Colonic mucosa (tissue), 4 donors: ENCODE results near the gene TAP1. TPM values are rescaled to one million over a fixed set of nuclear protein-coding genes. Genes with fewer than 3 reads are reported as not detected.

Experiments
- DNase-seq: peaks from one replicate; pipeline ENCODE4 v3.0.0-alpha.2; 2020
- H3K27ac ChIP-seq: fragments of 200-600 bp; one replicate; pipeline ENCODE4 v1.8.0; 2021
- H3K27me3 ChIP-seq: fragments of 200-600 bp; one replicate; pipeline ENCODE4 v1.8.0; 2021
- H3K36me3 ChIP-seq: fragments of 200-600 bp; one replicate; pipeline ENCODE4 v1.8.0; 2021
- H3K4me1 ChIP-seq: fragments of 200-600 bp; one replicate; pipeline ENCODE4 v1.8.0; 2021; ENCODE audit warnings: mild to moderate bottlenecking
- H3K4me3 ChIP-seq: fragments of 200-600 bp; one replicate; pipeline ENCODE4 v1.8.0; 2021
- H3K9ac ChIP-seq, 2 donors: one replicate each; pipeline ENCODE4 v1.7.0; 2013; ENCODE audit warnings: control low read depth in 2 of 2, low read depth in 2 of 2, low read length in 2 of 2
- H3K9me3 ChIP-seq: fragments of 200-600 bp; one replicate; pipeline ENCODE4 v1.8.0; 2021
- intact Hi-C: fragments of 100-400 bp; cut with DNase I; formaldehyde crosslinking; loops from one replicate; pipeline ENCODE4 v1.14.1; 2022
- total RNA-seq, 2 donors: library from RNA; stranded (reverse); fragmentation: NEBNext Ultra II Directional in 1 of 2; extraction: Animal tissue kit (Norgen Biotek cat#: 25700) in 1 of 2; gene quantifications; one replicate each; pipeline ENCODE4 v1.2.1, GENCODE V29; 2021
- TF ChIP-seq, protein P1 (sequence below): fragments of 200-600 bp; IDR thresholded peaks from one replicate; pipeline ENCODE4 v1.8.0; 2022; ENCODE audit warnings: antibody characterized with exemption, mild to moderate bottlenecking
- donor health status: healthy.
- donor health status: DM: no; HTN: no; CAD: no.
- donor health status: DM: no; HTN: no; CAD: no.

Gene TAP1
- total RNA-seq, 2 donors from 2014 or later, result 86.9 to 128 TPM

- no peaks in the 10 kb centered on the region for H3K9me3 ChIP-seq
- peaks cover 21% of the 10 kb centered on the region for H3K4me1 ChIP-seq
- peak overlapping the region; percentile 97 for H3K27ac ChIP-seq
- peak overlapping the region in 1 of 2 donors; percentile 7 for H3K9ac ChIP-seq
- DNase-seq, result no peak
- TF ChIP-seq, protein P1, sequence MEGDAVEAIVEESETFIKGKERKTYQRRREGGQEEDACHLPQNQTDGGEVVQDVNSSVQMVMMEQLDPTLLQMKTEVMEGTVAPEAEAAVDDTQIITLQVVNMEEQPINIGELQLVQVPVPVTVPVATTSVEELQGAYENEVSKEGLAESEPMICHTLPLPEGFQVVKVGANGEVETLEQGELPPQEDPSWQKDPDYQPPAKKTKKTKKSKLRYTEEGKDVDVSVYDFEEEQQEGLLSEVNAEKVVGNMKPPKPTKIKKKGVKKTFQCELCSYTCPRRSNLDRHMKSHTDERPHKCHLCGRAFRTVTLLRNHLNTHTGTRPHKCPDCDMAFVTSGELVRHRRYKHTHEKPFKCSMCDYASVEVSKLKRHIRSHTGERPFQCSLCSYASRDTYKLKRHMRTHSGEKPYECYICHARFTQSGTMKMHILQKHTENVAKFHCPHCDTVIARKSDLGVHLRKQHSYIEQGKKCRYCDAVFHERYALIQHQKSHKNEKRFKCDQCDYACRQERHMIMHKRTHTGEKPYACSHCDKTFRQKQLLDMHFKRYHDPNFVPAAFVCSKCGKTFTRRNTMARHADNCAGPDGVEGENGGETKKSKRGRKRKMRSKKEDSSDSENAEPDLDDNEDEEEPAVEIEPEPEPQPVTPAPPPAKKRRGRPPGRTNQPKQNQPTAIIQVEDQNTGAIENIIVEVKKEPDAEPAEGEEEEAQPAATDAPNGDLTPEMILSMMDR, result no peak
- peaks cover 7% of the 10 kb centered on the region for H3K36me3 ChIP-seq
- H3K27me3 ChIP-seq, result no peaks in the 10 kb centered on the region
- no peak overlapping the region for H3K4me3 ChIP-seq
- intact Hi-C loops, result no loop called here
These were observed 11.4 kb downstream of the TAP1 start for GRCh38 chr6:32842021-32842650.

DNA sequence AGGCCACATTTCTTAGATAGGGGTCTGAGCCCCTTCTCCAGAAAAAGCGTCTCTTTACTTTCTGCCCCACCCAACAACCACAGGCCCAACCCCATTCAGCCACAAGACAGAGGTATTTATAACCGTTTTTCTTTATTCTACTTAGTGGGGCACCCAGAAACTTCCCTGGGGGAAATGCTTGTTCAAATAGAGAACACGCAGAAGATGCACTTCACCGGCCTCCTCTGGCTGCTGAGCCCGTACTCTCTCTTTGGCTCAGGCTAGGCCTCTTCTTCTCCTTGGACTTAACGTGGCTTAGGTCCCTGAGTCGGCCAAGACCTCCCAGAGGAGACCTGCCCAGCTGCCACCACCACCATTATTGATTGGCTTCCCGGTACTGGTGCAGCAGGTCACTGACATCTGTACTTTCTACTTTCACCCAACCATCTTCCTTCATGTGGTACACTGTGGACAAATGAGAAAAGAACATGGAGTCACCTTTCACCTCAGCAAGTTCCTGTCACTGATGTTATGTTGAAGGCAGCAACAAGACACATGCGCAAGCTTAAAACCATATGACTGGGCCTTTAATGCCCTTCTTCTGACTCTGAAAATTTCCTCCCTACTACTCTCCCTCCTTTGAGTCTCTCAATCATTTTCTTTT lies 12.8 kb downstream of the TAP1 start:
- Histone ChIP-seq H3K27ac (no peak overlapping the region), H3K36me3 (no peaks in the 10 kb centered on the region), H3K27me3 (no peaks in the 10 kb centered on the region), H3K9ac (no peak overlapping the region), H3K4me3 (no peak overlapping the region), H3K4me1 (peaks cover 14% of the 10 kb centered on the region), H3K9me3 (no peaks in the 10 kb centered on the region)
- intact Hi-C loops, result no loop called here
- TF ChIP-seq, protein P1, result no peak
- DNase-seq, result no peak

- intact Hi-C loops, result loop anchor here (2.0 to 5.0 kb wide), 2 partner anchors 15 to 33 kb away; partner anchors contain the start of gene PSMB9
- peak overlapping the region; percentile 94 for H3K27ac ChIP-seq
- peaks cover 14% of the 10 kb centered on the region for H3K4me1 ChIP-seq
- H3K9me3 ChIP-seq, result no peaks in the 10 kb centered on the region
- no peak for DNase-seq
- no peak overlapping the region for H3K9ac ChIP-seq
- H3K4me3 ChIP-seq, result no peak overlapping the region
- H3K36me3 ChIP-seq, result no peaks in the 10 kb centered on the region
- TF ChIP-seq, protein P1, result no peak
- no peaks in the 10 kb centered on the region for H3K27me3 ChIP-seq
These were observed 14.1 kb downstream of the TAP1 start for GRCh38 chr6:32839356-32839755.

DNA sequence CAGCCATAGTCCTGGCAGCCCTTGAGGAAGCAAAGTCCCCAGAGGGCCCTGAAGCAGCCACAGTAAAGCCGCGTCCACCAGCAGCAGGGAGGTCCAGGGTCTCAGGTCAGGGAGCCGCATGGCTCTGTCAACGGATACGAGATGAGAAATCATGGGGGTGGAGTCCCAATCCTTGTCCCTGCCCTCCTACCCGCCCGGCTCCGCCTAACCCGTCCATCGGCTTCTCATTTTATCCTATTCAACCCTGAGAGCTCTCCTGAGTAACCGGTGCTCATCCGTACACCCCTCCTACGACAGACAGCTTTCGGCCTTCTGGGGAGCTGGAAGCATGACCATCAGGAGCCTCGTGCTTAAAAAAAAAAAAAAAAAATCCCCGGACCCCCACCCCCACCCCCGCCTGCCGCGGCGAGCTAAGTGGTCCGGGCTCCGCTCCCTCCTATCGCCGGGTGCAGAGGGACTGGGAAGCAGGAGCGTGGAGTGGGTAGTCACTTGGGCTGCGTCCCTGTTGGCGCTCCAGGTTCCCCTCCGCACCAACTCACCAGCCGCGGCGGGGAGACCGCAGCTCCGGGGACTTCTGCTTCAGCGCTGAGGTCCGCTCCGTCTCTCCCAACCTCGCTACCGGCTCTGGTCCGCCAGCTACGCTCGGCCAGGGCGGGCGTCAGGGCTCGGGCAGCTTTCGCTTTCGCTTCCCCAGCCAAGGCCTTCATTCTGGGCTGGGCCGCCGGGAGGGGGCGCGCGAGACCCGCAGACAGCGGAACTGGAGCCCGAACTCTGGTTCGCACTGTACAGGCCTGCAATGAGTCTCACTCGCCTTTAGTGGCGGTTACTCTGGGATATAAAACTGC lies 15.2 kb downstream of the TAP1 start, which contains the start of gene TAP2:
Gene TAP2 (minus strand): TSS at position 626 of the 845 bp plus-strand sequence. CDS start 506 bp downstream, at position 120.
- intact Hi-C loops, result loop anchor here (2.0 to 5.0 kb wide), 2 partner anchors 16 to 34 kb away; partner anchors contain the start of gene PSMB9
- DNase-seq, result peak; percentile 99
- Histone ChIP-seq H3K27me3 (no peaks in the 10 kb centered on the region), H3K36me3 (no peaks in the 10 kb centered on the region), H3K9ac (peak within 1 kb of the TSS; percentile 70 to 71), H3K4me1 (peaks cover 14% of the 10 kb centered on the region), H3K27ac (peak within 1 kb of the TSS; percentile 94), H3K9me3 (no peaks in the 10 kb centered on the region), H3K4me3 (peak within 1 kb of the TSS; percentile 60)
- TF ChIP-seq, protein P1, result peak; percentile 98

DNA sequence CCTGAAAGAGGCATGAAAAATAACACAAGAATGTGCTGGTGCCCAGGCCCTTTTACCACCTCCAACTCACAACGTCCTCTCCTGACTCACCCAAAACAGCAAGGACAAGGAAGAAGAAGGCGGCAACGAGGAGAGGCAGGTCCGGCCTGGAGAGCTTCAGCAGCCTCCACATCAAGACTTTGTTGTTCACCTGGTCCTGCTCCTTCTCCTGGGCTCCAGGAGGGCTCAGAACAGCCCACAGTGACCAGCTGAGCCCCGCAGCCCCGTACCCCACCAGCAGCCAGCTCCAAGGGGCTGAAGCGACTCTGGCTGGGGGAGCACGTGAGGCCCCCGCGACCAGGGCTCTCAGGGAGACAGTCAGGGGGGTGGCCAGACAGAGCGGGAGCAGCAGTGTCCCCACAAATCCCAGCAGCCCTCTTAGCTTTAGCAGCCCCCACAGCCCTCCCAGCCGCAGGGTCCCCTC lies 15.8 kb downstream of the TAP1 start:
- TF ChIP-seq, protein P1, result no peak
- peak overlapping the region; percentile 94 for H3K27ac ChIP-seq
- peaks cover 11% of the 10 kb centered on the region for H3K4me1 ChIP-seq
- H3K9me3 ChIP-seq, result no peaks in the 10 kb centered on the region
- no peak for DNase-seq
- H3K36me3 ChIP-seq, result no peaks in the 10 kb centered on the region
- intact Hi-C loops, result loop anchor here (2.0 to 5.0 kb wide), 2 partner anchors 17 to 35 kb away; partner anchors contain the start of gene PSMB9
- H3K27me3 ChIP-seq, result no peaks in the 10 kb centered on the region
- H3K4me3 ChIP-seq, result peak overlapping the region; percentile 60
- H3K9ac ChIP-seq, result peak overlapping the region; percentile 70 to 71
